Panc1 (cell line): ENCODE results near the gene CLCN6. TPM values are rescaled to one million over a fixed set of nuclear protein-coding genes. Genes with fewer than 3 reads are reported as not detected.

Experiments used
- ATAC-seq: fragments of 200-7000 bp; cut with Tn5 transposase; 2 replicates; pipeline ENCODE4 v1.9.1; 2020; ENCODE audit warnings: mild to moderate bottlenecking, moderate library complexity
- BruUV-seq: library from RNA; stranded (reverse); fragments of 400-500 nt; replicated peaks from 2 replicates; lab custom pipeline; 2021; lab: Mats Ljungman, UMichigan
- CTCF ChIA-PET: fragments of 300-600 bp; sonication (Branson Sonifier 250); formaldehyde crosslinking; loops from one replicate; lab custom pipeline; 2022; ENCODE audit warnings: antibody characterized with exemption; lab: Charles Lee
- POLR2A ChIA-PET: fragments of 300-600 bp; sonication (Branson Sonifier 250); formaldehyde crosslinking; loops from one replicate; lab custom pipeline; 2022; ENCODE audit warnings: antibody characterized with exemption; lab: Charles Lee
- DNase-seq: peaks from one replicate; pipeline ENCODE4 v3.0.0-alpha.2; 2010; ENCODE audit warnings: low read depth, low spot score
- H3K27ac ChIP-seq: 2 replicates; pipeline ENCODE4 v1.5.1; 2011; ENCODE audit warnings: mild to moderate bottlenecking, low read length, inconsistent platforms
- H3K27me3 ChIP-seq: fragments of 200-500 bp; sonication (Bioruptor generic); 2 replicates; pipeline ENCODE4 v1.6.0; 2014; ENCODE audit warnings: low read length, inconsistent platforms; ENCODE audit not compliant: control insufficient read depth, insufficient read depth
- H3K36me3 ChIP-seq: fragments of 200-500 bp; sonication (Bioruptor generic); 2 replicates; pipeline ENCODE4 v1.5.1; 2014; ENCODE audit warnings: inconsistent platforms, mild to moderate bottlenecking, low read length, moderate library complexity; ENCODE audit not compliant: control insufficient read depth, insufficient read depth
- H3K4me1 ChIP-seq: 2 replicates; pipeline ENCODE4 v1.5.1; 2011; ENCODE audit warnings: inconsistent platforms, mild to moderate bottlenecking, low read length, moderate library complexity; ENCODE audit not compliant: control insufficient read depth, insufficient read depth
- H3K4me3 ChIP-seq, 2 experiments: 2 replicates each; pipeline ENCODE4 v1.5.1; 2011 to 2012; ENCODE audit warnings: low read depth in 2 of 2, low read length in 2 of 2, mild to moderate bottlenecking in 2 of 2, inconsistent platforms in 1 of 2, moderate library complexity in 1 of 2
- H3K9me3 ChIP-seq: fragments of 200-500 bp; sonication (Bioruptor generic); 2 replicates; pipeline ENCODE4 v1.5.1; 2014; ENCODE audit warnings: low read depth, mild to moderate bottlenecking, inconsistent platforms, low read length, moderate library complexity; ENCODE audit not compliant: control insufficient read depth, insufficient read depth
- POLR2AphosphoS5 ChIP-seq: IDR thresholded peaks from 2 replicates; pipeline ENCODE4 v1.6.1; 2012; ENCODE audit warnings: mild to moderate bottlenecking, low read depth, low read length, moderate library complexity
- SIN3A ChIP-seq: IDR thresholded peaks from 2 replicates; pipeline ENCODE4 v1.6.1; 2012; ENCODE audit warnings: low read depth, mild to moderate bottlenecking, low read length, moderate library complexity, borderline replicate concordance; ENCODE audit not compliant: insufficient read depth
- TCF7L2 ChIP-seq: IDR thresholded peaks from 2 replicates; pipeline ENCODE4 v1.6.1; 2011; ENCODE audit warnings: mild to moderate bottlenecking, low read depth, low read length, inconsistent platforms
- in situ Hi-C: cut with HindIII; loops from 2 replicates; pipeline ENCODE4 v1.10.0; 2016; ENCODE audit warnings: low sequenced_read_pairs, low pct_unique_long_range_greater_than_20kb
- intact Hi-C: fragments of 100-400 bp; cut with micrococcal nuclease; formaldehyde crosslinking; loops from one replicate; pipeline ENCODE4 v1.10.0; 2022; ENCODE audit not compliant: unreplicated experiment
- total RNA-seq: library from RNA; stranded (reverse); gene quantifications from one replicate; pipeline ENCODE4 v1.2.1, GENCODE V29; 2021; ENCODE audit not compliant: unreplicated experiment
- TF ChIP-seq, protein P1 (sequence below), 2 experiments: IDR thresholded peaks; 2 replicates each; pipeline ENCODE4 v1.6.1; 2011 to 2012; ENCODE audit warnings: low read depth in 2 of 2, control low read depth in 1 of 2, low read length in 1 of 2, mild to moderate bottlenecking in 1 of 2, moderate library complexity in 1 of 2; ENCODE audit not compliant: insufficient read depth in 1 of 2
- TF ChIP-seq, protein P2 (sequence below): fragments of 450-650 bp; IDR thresholded peaks from 2 replicates; pipeline ENCODE4 v1.5.1; 2017; ENCODE audit warnings: mild to moderate bottlenecking

The CLCN6 gene
- total RNA-seq, 1 experiment from 2014 or later, result 23.6 TPM

DNA sequence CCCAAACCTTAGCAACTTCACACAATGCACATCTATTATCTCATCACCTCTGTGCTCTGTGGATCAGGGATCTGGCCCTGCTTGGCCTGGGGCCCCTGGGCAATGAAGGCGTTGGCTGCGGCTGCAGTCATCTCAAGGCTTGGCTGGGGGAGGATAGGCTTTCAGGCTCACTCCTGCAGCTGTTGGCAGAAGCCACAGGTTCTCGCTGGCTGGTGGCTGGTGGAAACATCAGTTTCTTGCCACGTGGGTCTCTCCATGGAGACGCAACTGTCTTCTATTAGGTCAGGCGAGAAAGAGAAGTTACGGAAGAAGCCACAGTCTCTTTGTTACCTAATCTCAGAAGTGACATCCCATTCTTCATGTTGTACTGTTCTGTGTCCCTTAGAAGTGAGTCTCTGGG, 45.2 kb downstream of the CLCN6 start:
- in situ Hi-C loops, result no loop called here
- CTCF ChIA-PET, result no interaction called here
- BruUV-seq, result no TSS peak

DNA sequence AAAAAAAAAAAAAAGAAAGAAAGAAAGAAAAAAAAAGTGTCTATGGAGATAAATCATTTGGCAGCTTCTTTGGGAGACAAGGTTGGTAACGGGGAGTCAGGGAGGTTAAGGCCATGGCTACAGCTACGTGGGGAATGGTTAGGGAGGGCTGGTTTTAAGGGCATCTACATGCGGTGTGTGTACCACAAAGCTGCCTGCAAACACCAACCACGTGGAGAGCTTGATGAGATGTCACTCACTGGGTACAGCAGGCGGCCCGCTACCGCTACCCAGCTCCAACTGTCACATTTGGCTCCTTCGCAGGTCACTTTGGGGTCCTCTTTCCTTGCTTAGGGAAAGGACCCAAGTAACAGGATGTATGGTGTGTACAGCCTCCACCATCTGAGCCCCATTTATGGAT, 48.5 kb downstream of the CLCN6 start:
- ChIA-PET CTCF (no interaction called here), POLR2A (no interaction called here)
- H3K27me3 ChIP-seq, result peaks cover 11% of the 10 kb centered on the region

More for the DNA sequence above, 45.2 kb downstream of the CLCN6 start:
- H3K27ac ChIP-seq, result no peak overlapping the region
- H3K9me3 ChIP-seq, result no peaks in the 10 kb centered on the region
- TF ChIP-seq POLR2AphosphoS5 (no peak), SIN3A (no peak), TCF7L2 (no peak)
- TF ChIP-seq, protein P1, sequence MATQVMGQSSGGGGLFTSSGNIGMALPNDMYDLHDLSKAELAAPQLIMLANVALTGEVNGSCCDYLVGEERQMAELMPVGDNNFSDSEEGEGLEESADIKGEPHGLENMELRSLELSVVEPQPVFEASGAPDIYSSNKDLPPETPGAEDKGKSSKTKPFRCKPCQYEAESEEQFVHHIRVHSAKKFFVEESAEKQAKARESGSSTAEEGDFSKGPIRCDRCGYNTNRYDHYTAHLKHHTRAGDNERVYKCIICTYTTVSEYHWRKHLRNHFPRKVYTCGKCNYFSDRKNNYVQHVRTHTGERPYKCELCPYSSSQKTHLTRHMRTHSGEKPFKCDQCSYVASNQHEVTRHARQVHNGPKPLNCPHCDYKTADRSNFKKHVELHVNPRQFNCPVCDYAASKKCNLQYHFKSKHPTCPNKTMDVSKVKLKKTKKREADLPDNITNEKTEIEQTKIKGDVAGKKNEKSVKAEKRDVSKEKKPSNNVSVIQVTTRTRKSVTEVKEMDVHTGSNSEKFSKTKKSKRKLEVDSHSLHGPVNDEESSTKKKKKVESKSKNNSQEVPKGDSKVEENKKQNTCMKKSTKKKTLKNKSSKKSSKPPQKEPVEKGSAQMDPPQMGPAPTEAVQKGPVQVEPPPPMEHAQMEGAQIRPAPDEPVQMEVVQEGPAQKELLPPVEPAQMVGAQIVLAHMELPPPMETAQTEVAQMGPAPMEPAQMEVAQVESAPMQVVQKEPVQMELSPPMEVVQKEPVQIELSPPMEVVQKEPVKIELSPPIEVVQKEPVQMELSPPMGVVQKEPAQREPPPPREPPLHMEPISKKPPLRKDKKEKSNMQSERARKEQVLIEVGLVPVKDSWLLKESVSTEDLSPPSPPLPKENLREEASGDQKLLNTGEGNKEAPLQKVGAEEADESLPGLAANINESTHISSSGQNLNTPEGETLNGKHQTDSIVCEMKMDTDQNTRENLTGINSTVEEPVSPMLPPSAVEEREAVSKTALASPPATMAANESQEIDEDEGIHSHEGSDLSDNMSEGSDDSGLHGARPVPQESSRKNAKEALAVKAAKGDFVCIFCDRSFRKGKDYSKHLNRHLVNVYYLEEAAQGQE (IDR thresholded peaks at IDR 0.05; ENCODE audit: insufficient read depth in 1 of 2, low read depth in 2 of 2, low read length in 1 of 2), result no peak
- TF ChIP-seq, protein P2, sequence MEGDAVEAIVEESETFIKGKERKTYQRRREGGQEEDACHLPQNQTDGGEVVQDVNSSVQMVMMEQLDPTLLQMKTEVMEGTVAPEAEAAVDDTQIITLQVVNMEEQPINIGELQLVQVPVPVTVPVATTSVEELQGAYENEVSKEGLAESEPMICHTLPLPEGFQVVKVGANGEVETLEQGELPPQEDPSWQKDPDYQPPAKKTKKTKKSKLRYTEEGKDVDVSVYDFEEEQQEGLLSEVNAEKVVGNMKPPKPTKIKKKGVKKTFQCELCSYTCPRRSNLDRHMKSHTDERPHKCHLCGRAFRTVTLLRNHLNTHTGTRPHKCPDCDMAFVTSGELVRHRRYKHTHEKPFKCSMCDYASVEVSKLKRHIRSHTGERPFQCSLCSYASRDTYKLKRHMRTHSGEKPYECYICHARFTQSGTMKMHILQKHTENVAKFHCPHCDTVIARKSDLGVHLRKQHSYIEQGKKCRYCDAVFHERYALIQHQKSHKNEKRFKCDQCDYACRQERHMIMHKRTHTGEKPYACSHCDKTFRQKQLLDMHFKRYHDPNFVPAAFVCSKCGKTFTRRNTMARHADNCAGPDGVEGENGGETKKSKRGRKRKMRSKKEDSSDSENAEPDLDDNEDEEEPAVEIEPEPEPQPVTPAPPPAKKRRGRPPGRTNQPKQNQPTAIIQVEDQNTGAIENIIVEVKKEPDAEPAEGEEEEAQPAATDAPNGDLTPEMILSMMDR, result no peak
- H3K4me1 ChIP-seq, result no peaks in the 10 kb centered on the region
- no peak overlapping the region for H3K4me3 ChIP-seq
- POLR2A ChIA-PET, result no interaction called here
- DNase-seq (no peak), ATAC-seq (no peak)
- intact Hi-C loops, result no loop called here
- H3K27me3 ChIP-seq, result no peaks in the 10 kb centered on the region
- no peaks in the 10 kb centered on the region for H3K36me3 ChIP-seq

More for the DNA sequence above, 48.5 kb downstream of the CLCN6 start:
- BruUV-seq, result no TSS peak
- H3K36me3 ChIP-seq, result no peaks in the 10 kb centered on the region
- H3K27ac ChIP-seq, result no peak overlapping the region
- DNase-seq, result no peak
- no peaks in the 10 kb centered on the region for H3K9me3 ChIP-seq
- TF ChIP-seq SIN3A, result no peak
- no peak for TF ChIP-seq POLR2AphosphoS5
- TF ChIP-seq, protein P2, result no peak
- no peak for TF ChIP-seq TCF7L2
- H3K4me3 ChIP-seq, result no peak overlapping the region
- ATAC-seq, result no peak
- intact Hi-C loops (no loop called here), in situ Hi-C loops (no loop called here)
- peaks cover 6% of the 10 kb centered on the region; the same call in 1 of the 2 replicates for H3K4me1 ChIP-seq
